Body of pancreas (tissue), 4 donors: Measurements from ENCODE around the gene PSME4.

ENCODE experiments used
- CTCF ChIP-seq, 7 experiments: fragments of 450-650 bp in 4 of 7; fragments of 200-600 bp in 3 of 7; sonication (generic) in 3 of 7; IDR thresholded peaks; one replicate each; pipeline ENCODE4 v1.5.1; 2016 to 2019; ENCODE audit warnings: antibody characterized with exemption in 7 of 7
- POLR2A ChIP-seq, 3 donors: fragments of 450-650 bp; IDR thresholded peaks; one replicate each; pipeline ENCODE4 v1.6.1; 2016; ENCODE audit warnings: antibody characterized with exemption in 3 of 3, mild to moderate bottlenecking in 2 of 3

GRCh38 chr2:53886406-53887280, 84.2 kb downstream of the PSME4 start:
- TF ChIP-seq POLR2A (IDR thresholded peaks at IDR 0.05), result no peak
- TF ChIP-seq CTCF (IDR thresholded peaks at IDR 0.05), result no peak
